Measurements from ENCODE around the gene ATF5.

- TF ChIP-seq CTCF (IDR thresholded peaks at IDR 0.05; ENCODE audit: low read depth, low read length) (no peak), EZH2phosphoT487 (IDR thresholded peaks at IDR 0.05; ENCODE audit: low read depth) (no peak)
Measured at GRCh38 chr19:49952906-49953305, 23.9 kb downstream of the ATF5 start.

All from OCI-LY3 (cell line).